Epithelial cell of proximal tubule (primary cell): ENCODE results near the gene ARL15. TPM values are rescaled to one million over a fixed set of nuclear protein-coding genes. Genes with fewer than 3 reads are reported as not detected.

Experiments
- DNase-seq: peaks from one replicate; pipeline ENCODE4 v3.0.0-alpha.2; 2011; ENCODE audit warnings: low read depth
- H3K4me3 ChIP-seq: 2 replicates; pipeline ENCODE4 v1.5.1; 2011; ENCODE audit warnings: low read depth, mild to moderate bottlenecking, low read length
- total RNA-seq: library from RNA; depleted of rRNA; stranded (reverse); fragments of >200 nt; gene quantifications from 2 replicates; pipeline ENCODE4 v1.2.3, GENCODE V29; 2015
- TF ChIP-seq, protein P1 (sequence below): conservative IDR thresholded peaks from 2 replicates; pipeline ENCODE4 v1.5.1; 2012; ENCODE audit warnings: low read depth, mild to moderate bottlenecking, low read length

ARL15 gene
- total RNA-seq, 1 donor from 2014 or later = 1.9 TPM

DNA sequence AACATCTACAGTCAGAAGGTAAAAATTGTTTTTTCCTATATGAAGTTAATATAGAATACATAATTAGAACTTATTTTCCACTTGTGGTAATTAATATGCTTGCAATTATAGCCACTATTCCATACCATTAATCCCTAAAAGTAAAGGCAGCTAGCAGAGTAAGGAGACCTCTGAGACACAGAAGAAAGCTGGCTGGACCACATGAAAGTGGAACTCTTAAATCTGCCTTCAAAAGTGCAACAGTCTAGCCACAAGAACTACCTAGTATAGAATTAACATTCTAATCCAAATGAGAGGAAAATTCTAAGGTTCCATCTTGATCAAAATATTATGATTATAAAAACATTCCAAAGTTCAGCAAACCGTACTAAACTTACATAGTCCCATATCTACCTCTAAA is 37.6 kb downstream of the ARL15 start:
- no peak for DNase-seq
- no peak overlapping the region for H3K4me3 ChIP-seq
- TF ChIP-seq, protein P1, sequence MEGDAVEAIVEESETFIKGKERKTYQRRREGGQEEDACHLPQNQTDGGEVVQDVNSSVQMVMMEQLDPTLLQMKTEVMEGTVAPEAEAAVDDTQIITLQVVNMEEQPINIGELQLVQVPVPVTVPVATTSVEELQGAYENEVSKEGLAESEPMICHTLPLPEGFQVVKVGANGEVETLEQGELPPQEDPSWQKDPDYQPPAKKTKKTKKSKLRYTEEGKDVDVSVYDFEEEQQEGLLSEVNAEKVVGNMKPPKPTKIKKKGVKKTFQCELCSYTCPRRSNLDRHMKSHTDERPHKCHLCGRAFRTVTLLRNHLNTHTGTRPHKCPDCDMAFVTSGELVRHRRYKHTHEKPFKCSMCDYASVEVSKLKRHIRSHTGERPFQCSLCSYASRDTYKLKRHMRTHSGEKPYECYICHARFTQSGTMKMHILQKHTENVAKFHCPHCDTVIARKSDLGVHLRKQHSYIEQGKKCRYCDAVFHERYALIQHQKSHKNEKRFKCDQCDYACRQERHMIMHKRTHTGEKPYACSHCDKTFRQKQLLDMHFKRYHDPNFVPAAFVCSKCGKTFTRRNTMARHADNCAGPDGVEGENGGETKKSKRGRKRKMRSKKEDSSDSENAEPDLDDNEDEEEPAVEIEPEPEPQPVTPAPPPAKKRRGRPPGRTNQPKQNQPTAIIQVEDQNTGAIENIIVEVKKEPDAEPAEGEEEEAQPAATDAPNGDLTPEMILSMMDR = no peak

- H3K4me3 ChIP-seq = no peak overlapping the region
- no peak for DNase-seq
- TF ChIP-seq, protein P1 = no peak
Observed at GRCh38 chr5:54270326-54270725, 40.0 kb downstream of the ARL15 start.

DNA sequence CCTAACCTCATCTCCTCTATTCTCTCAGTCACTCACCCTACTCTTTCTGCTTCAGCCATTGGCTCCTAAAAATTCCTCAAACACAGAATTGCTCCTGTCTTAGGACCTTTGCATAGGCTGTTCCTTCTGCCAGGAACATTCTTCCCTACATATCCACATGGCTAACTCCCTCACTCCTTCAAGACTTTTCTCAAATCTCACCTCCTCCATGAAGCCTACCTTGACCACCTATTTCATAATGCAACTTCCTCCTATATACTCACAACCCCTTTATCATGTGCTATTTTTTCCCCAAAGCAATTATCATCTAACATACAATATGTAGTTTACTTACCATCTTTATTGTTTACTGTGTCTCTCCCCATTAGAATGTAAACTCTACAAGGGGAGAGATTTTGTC is 45.8 kb downstream of the ARL15 start:
- H3K4me3 ChIP-seq = no peak overlapping the region
- DNase-seq = no peak
- TF ChIP-seq, protein P1 = no peak

GRCh38 chr5:54263447-54263846 is 46.9 kb downstream of the ARL15 start:
- no peak overlapping the region for H3K4me3 ChIP-seq
- DNase-seq = no peak
- TF ChIP-seq, protein P1 = no peak

DNA sequence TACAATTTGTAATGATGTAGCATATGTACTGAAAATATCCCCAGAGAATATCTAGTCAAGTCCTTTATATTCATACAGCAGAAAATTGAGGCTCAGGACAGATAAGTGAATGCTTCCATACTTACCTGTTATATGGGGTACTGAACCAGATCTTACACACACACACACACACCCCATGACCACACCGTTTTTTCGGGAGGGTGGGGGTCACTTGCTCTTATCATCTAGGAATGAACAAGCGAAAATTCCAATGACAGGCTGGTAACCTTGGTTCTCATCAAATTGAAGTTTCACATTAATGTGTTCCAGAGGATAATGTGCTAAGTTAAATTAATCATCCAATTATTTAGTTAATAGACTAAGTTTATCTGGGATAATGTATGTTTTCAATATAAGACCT is 48.8 kb downstream of the ARL15 start:
- no peak overlapping the region for H3K4me3 ChIP-seq
- TF ChIP-seq, protein P1 = no peak
- DNase-seq = no peak

DNA sequence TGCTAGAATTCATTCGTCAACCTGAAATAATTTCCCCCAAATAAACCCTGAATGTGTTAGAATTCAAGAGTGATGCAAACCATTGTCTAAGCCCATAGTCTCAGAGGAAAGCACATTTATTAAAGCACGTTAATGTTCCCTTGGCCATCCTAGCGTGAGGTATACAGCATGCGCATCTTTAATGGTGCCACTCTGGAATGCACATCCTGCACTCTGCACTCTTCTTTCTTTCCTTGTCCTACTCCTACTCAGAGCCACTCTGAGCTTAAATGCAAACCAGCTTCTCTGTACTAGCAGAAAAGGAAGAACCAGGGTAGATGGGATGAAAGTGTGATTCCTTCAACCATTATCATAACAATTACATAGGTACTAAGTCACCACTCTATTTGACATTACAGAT is 50.4 kb downstream of the ARL15 start:
- TF ChIP-seq, protein P1 = no peak
- no peak for DNase-seq
- H3K4me3 ChIP-seq = no peak overlapping the region

DNA sequence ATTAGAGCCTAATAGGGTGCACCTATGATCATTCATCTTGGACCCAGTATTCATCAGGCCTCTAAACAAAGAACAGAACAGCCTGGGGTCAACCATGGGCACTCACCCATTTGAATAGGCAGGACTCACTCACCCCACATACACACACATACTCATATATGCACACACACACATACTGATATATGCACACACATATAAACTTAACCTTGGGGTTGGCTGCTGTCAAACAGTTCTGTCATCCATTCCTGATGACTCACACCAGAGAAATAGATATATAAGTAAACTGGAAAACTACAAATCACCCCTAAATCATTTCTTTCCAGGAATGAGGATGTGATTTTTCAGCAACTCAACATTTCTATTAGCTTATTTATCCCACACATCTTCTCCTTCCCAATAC is 51.3 kb downstream of the ARL15 start:
- no peak overlapping the region for H3K4me3 ChIP-seq
- TF ChIP-seq, protein P1 = no peak
- DNase-seq = no peak
